ENCODE results near the gene RHD.
"Not testable (repeated sequence)": the region's sequence is repeated elsewhere in the genome, so short reads cannot be mapped to it uniquely, and the experiment has no call there.

- TF ChIP-seq ZNF274 (IDR thresholded peaks at IDR 0.05; ENCODE audit: low read depth, low read length); SUZ12 (IDR thresholded peaks at IDR 0.05; ENCODE audit: extremely low read depth, insufficient read depth, insufficient read length): not testable (repeated sequence)
These were observed 36.8 kb downstream of the RHD start for GRCh38 chr1:25309085-25309484.
